IMR-90 (cell line): ENCODE data around the gene CEP41. TPM values are rescaled to one million over a fixed set of nuclear protein-coding genes. Genes with fewer than 3 reads are reported as not detected.

ENCODE experiments used
- ATAC-seq: fragments of 200-7000 bp; cut with Tn5 transposase; 2 replicates; pipeline ENCODE4 v1.9.1; 2020; ENCODE audit warnings: low read depth, mild to moderate bottlenecking, moderate library complexity
- BruUV-seq: library from RNA; stranded (reverse); fragments of 400-500 nt; replicated peaks from 2 replicates; lab custom pipeline; 2021; lab: Mats Ljungman, UMichigan
- CTCF ChIA-PET: fragments of 300-600 bp; formaldehyde crosslinking; extraction: SDS; loops from one replicate; lab custom pipeline; 2021; ENCODE audit warnings: antibody characterized with exemption; lab: Yijun Ruan, JAX
- POLR2A ChIA-PET: fragments of 300-600 bp; sonication (Branson Sonifier 250); formaldehyde crosslinking; loops from one replicate; lab custom pipeline; 2022; ENCODE audit warnings: antibody characterized with exemption; ENCODE audit not compliant: unreplicated experiment; lab: Charles Lee
- DNase-seq: peaks from one replicate; pipeline ENCODE4 v3.0.0; 2013
- H2AFZ ChIP-seq: replicated peaks from 2 replicates; pipeline ENCODE3; 2013; ENCODE audit warnings: low read length, mild to moderate bottlenecking; ENCODE audit not compliant: poor library complexity
- H2AK5ac ChIP-seq: 2 replicates; pipeline ENCODE4 v1.6.1; 2013; ENCODE audit warnings: low read depth, low read length, inconsistent platforms
- H2AK9ac ChIP-seq: replicated peaks from 2 replicates; pipeline ENCODE3; 2013; ENCODE audit warnings: mild to moderate bottlenecking, low read depth, low read length, moderate library complexity; ENCODE audit not compliant: poor library complexity
- H2BK120ac ChIP-seq: 2 replicates; pipeline ENCODE4 v1.6.1; 2013; ENCODE audit warnings: low read depth, low read length, inconsistent platforms
- H2BK15ac ChIP-seq: 3 replicates; pipeline ENCODE4 v1.6.1; 2013; ENCODE audit warnings: low read depth, low read length, inconsistent platforms
- H2BK20ac ChIP-seq: 2 replicates; pipeline ENCODE4 v1.6.1; 2013; ENCODE audit warnings: low read depth, mild to moderate bottlenecking, inconsistent platforms, low read length, moderate library complexity
- H2BK5ac ChIP-seq: 2 replicates; pipeline ENCODE4 v1.6.1; 2013; ENCODE audit warnings: mild to moderate bottlenecking, low read depth, low read length, inconsistent platforms; ENCODE audit not compliant: poor library complexity, severe bottlenecking
- H3K14ac ChIP-seq: replicated peaks from 2 replicates; pipeline ENCODE4 v1.6.1; 2013; ENCODE audit warnings: low read depth, low read length, inconsistent platforms
- H3K18ac ChIP-seq: 2 replicates; pipeline ENCODE4 v1.6.1; 2013; ENCODE audit warnings: low read depth, low read length, control low read depth
- H3K23ac ChIP-seq: 2 replicates; pipeline ENCODE4 v1.6.1; 2013; ENCODE audit warnings: low read depth, low read length, inconsistent platforms
- H3K27ac ChIP-seq: 2 replicates; pipeline ENCODE4 v1.5.1; 2013; ENCODE audit warnings: mild to moderate bottlenecking, control low read depth, low read length; ENCODE audit not compliant: insufficient read depth
- H3K27me3 ChIP-seq: 2 replicates; pipeline ENCODE4 v1.6.1; 2013; ENCODE audit warnings: low read length; ENCODE audit not compliant: control insufficient read depth, insufficient read depth
- H3K36me3 ChIP-seq: 2 replicates; pipeline ENCODE4 v1.6.1; 2013; ENCODE audit warnings: low read length, mixed read lengths; ENCODE audit not compliant: control insufficient read depth, insufficient read depth
- H3K4ac ChIP-seq: 2 replicates; pipeline ENCODE4 v1.6.1; 2013; ENCODE audit warnings: low read depth, low read length, inconsistent platforms
- H3K4me1 ChIP-seq: 2 replicates; pipeline ENCODE4 v1.6.1; 2013; ENCODE audit warnings: low read length, mixed read lengths; ENCODE audit not compliant: control insufficient read depth, insufficient read depth
- H3K4me2 ChIP-seq: 2 replicates; pipeline ENCODE4 v1.6.1; 2013; ENCODE audit warnings: low read depth, mild to moderate bottlenecking, control low read depth, low read length, moderate library complexity
- H3K4me3 ChIP-seq: 2 replicates; pipeline ENCODE4 v1.5.1; 2013; ENCODE audit warnings: low read depth, mild to moderate bottlenecking, control low read depth, low read length, moderate library complexity; ENCODE audit not compliant: insufficient read depth
- H3K56ac ChIP-seq: 2 replicates; pipeline ENCODE4 v1.6.1; 2013; ENCODE audit warnings: low read length, inconsistent platforms; ENCODE audit not compliant: insufficient read depth; ENCODE audit errors: extremely low read depth
- H3K79me1 ChIP-seq, 2 experiments: 2 replicates each; pipeline ENCODE4 v1.6.1; 2013; ENCODE audit warnings: low read length in 2 of 2, inconsistent platforms in 1 of 2, low read depth in 1 of 2
- H3K9ac ChIP-seq: 2 replicates; pipeline ENCODE4 v1.6.1; 2013; ENCODE audit warnings: low read depth, low read length, control low read depth
- H3K9me1 ChIP-seq: 2 replicates; pipeline ENCODE4 v1.6.1; 2013; ENCODE audit warnings: low read length, inconsistent platforms; ENCODE audit not compliant: insufficient read depth
- H3K9me3 ChIP-seq: 2 replicates; pipeline ENCODE4 v1.6.1; 2013; ENCODE audit warnings: low read length; ENCODE audit not compliant: control insufficient read depth, insufficient read depth
- H4K20me1 ChIP-seq: 2 replicates; pipeline ENCODE4 v1.6.1; 2013; ENCODE audit warnings: low read length, inconsistent platforms; ENCODE audit not compliant: insufficient read depth
- H4K5ac ChIP-seq: 2 replicates; pipeline ENCODE4 v1.6.1; 2013; ENCODE audit warnings: mild to moderate bottlenecking, low read depth, low read length, control low read depth
- H4K8ac ChIP-seq, 2 experiments: 2 replicates each; pipeline ENCODE4 v1.6.1; 2013; ENCODE audit warnings: low read depth in 2 of 2, low read length in 2 of 2, control low read depth in 1 of 2, inconsistent platforms in 1 of 2
- H4K91ac ChIP-seq: 2 replicates; pipeline ENCODE4 v1.6.1; 2013; ENCODE audit warnings: low read depth, low read length, inconsistent platforms; ENCODE audit not compliant: insufficient read depth
- BHLHE40 ChIP-seq: fragments of 150-350 bp; IDR thresholded peaks from 2 replicates; pipeline ENCODE4 v1.6.1; 2016; ENCODE audit warnings: mild to moderate bottlenecking, low read depth, low read length
- CEBPB ChIP-seq: IDR thresholded peaks from 2 replicates; pipeline ENCODE4 v1.6.1; 2012; ENCODE audit warnings: low read depth, low read length, improper control_type of control experiment
- CTCF ChIP-seq: conservative IDR thresholded peaks from 2 replicates; pipeline ENCODE4 v1.5.1; 2012; ENCODE audit warnings: mild to moderate bottlenecking, low read depth, low read length, improper control_type of control experiment
- FOS ChIP-seq: fragments of 150-350 bp; IDR thresholded peaks from 2 replicates; pipeline ENCODE4 v1.6.1; 2016; ENCODE audit warnings: low read depth, low read length
- MAFK ChIP-seq: IDR thresholded peaks from 2 replicates; pipeline ENCODE4 v1.6.1; 2012; ENCODE audit warnings: low read depth, low read length, improper control_type of control experiment
- MAZ ChIP-seq: IDR thresholded peaks from 2 replicates; pipeline ENCODE4 v1.6.1; 2012; ENCODE audit warnings: low read depth, mild to moderate bottlenecking, low read length, improper control_type of control experiment, moderate library complexity, borderline replicate concordance
- MXI1 ChIP-seq: IDR thresholded peaks from 2 replicates; pipeline ENCODE4 v1.6.1; 2012; ENCODE audit warnings: low read depth, mild to moderate bottlenecking, low read length, moderate library complexity, borderline replicate concordance
- NFE2L2 ChIP-seq: fragments of 150-350 bp; IDR thresholded peaks from 2 replicates; pipeline ENCODE4 v1.6.1; 2016; ENCODE audit warnings: low read depth, mild to moderate bottlenecking, low read length
- RFX5 ChIP-seq: IDR thresholded peaks from 2 replicates; pipeline ENCODE4 v1.8.0; 2012; ENCODE audit warnings: low read depth, mild to moderate bottlenecking, low read length, moderate library complexity
- WGBS, 2 experiments: methylation state at CpG; one replicate each; pipeline versions ENCODE4 v1.1.5 to v1.1.7; 2013; ENCODE audit warnings: missing lambda C conversion rate in 2 of 2; ENCODE audit not compliant: insufficient read length in 1 of 2; ENCODE audit errors: extremely low coverage in 2 of 2; 5-methylcytosine and 5-hydroxymethylcytosine counted together
- dilution Hi-C: fragments of 300-500 bp; cut with HindIII; formaldehyde crosslinking; loops from one replicate; pipeline ENCODE4 v1.14.3; 2018; ENCODE audit warnings: low sequenced_read_pairs; ENCODE audit not compliant: unreplicated experiment
- in situ Hi-C: fragments of 300-500 bp; cut with MboI; formaldehyde crosslinking; loops from 3 replicates; pipeline ENCODE4 v1.14.3; 2019; ENCODE audit warnings: low sequenced_read_pairs, inconsistent platforms, mixed read lengths
- intact Hi-C: fragments of 100-400 bp; cut with micrococcal nuclease; formaldehyde crosslinking; loops from 2 replicates; pipeline ENCODE4 v1.10.0; 2022
- polyA plus RNA-seq, 3 experiments: library from polyadenylated mRNA; depleted of rRNA; stranded (reverse); fragments of >200 nt; gene quantifications; 2 replicates each; pipeline ENCODE4 v1.2.3, GENCODE V29; 2012; ENCODE audit warnings: low replicate concordance in 1 of 3
- total RNA-seq: library from RNA; depleted of rRNA; stranded (reverse); fragments of >200 nt; gene quantifications from 2 replicates; pipeline ENCODE4 v1.2.3, GENCODE V29; 2012

Gene CEP41
- total and polyA plus RNA-seq, 2 of the 4 experiments (the other 2 are of a cell fraction) = 12.2 to 21.9 TPM

GRCh38 chr7:130367836-130368746 is 72.7 kb downstream of the CEP41 start:
- H3K9me1 ChIP-seq = peaks cover 58% of the 10 kb centered on the region
- no peak overlapping the region for H3K9ac ChIP-seq
- H3K14ac ChIP-seq = peak overlapping the region; percentile 97
- H2BK15ac ChIP-seq = peak overlapping the region; percentile 63; the same call in 2 of the 3 replicates
- H2BK20ac ChIP-seq = peak overlapping the region; percentile 96
- DNase-seq (no peak), ATAC-seq (no peak)
- no peaks in the 10 kb centered on the region for H4K20me1 ChIP-seq
- ChIA-PET POLR2A (no interaction called here), CTCF (no interaction called here)
- H2BK5ac ChIP-seq = peak overlapping the region; percentile 96
- TF ChIP-seq MAZ (no peak), FOS (no peak), MAFK (no peak), MXI1 (no peak), NFE2L2 (no peak), BHLHE40 (no peak), CTCF (no peak), CEBPB (no peak), RFX5 (no peak)
- H4K91ac ChIP-seq = peak overlapping the region; percentile 95
- peak overlapping the region; percentile 24 for H2AFZ ChIP-seq
- peak overlapping the region; percentile 99 for H3K4ac ChIP-seq
- H3K27ac ChIP-seq = peak overlapping the region; percentile 76; the same call in 1 of the 2 replicates
- H3K27me3 ChIP-seq = no peaks in the 10 kb centered on the region
- dilution Hi-C loops (no loop called here), in situ Hi-C loops (no loop called here), intact Hi-C loops (no loop called here)
- H3K36me3 ChIP-seq = no peaks in the 10 kb centered on the region
- H3K18ac ChIP-seq = peak overlapping the region; percentile 79
- H3K4me1 ChIP-seq = peaks cover 59% of the 10 kb centered on the region
- no peak overlapping the region for H3K23ac ChIP-seq
- no peak overlapping the region for H3K4me3 ChIP-seq
- WGBS, 2 experiments = 100% methylated on average over 4 of the region's 19 CpGs; no CpG with 5 or more reads in 1 of the 2 experiments
- no peak overlapping the region for H3K4me2 ChIP-seq
- peak overlapping the region; percentile 22 for H4K5ac ChIP-seq
- peak overlapping the region; percentile 57 for H2AK9ac ChIP-seq
- H3K9me3 ChIP-seq = no peaks in the 10 kb centered on the region
- H4K8ac ChIP-seq = peak overlapping the region; percentile 28 to 96; a peak in 3 of 4 replicates
- peak overlapping the region; percentile 98 for H2BK120ac ChIP-seq
- no peak overlapping the region for H3K56ac ChIP-seq
- H2AK5ac ChIP-seq = peak overlapping the region; percentile 100
- H3K79me1 ChIP-seq = peaks cover 0 to 19% of the 10 kb centered on the region in 2 experiments; a peak in 1 of 4 replicates
- no TSS peak for BruUV-seq
